Suprapubic skin (tissue), 4 donors: ENCODE measurements around the gene TP73. TPM values are rescaled to one million over a fixed set of nuclear protein-coding genes. Genes with fewer than 3 reads are reported as not detected.

ENCODE experiments used
- DNase-seq, 2 donors: peaks; one replicate each; pipeline ENCODE4 v3.0.0-alpha.2; 2019; ENCODE audit warnings: low spot score in 2 of 2
- H3K27ac ChIP-seq: fragments of 200-600 bp; sonication (generic); one replicate; pipeline ENCODE4 v1.5.1; 2019
- H3K27me3 ChIP-seq: fragments of 200-600 bp; sonication (generic); one replicate; pipeline ENCODE4 v1.5.1; 2019
- H3K36me3 ChIP-seq: fragments of 200-600 bp; sonication (generic); one replicate; pipeline ENCODE4 v1.5.1; 2019
- H3K4me1 ChIP-seq: fragments of 200-600 bp; sonication (generic); one replicate; pipeline ENCODE4 v1.5.1; 2019
- H3K4me3 ChIP-seq: fragments of 200-600 bp; sonication (generic); one replicate; pipeline ENCODE4 v1.5.1; 2019; ENCODE audit warnings: mild to moderate bottlenecking
- H3K9me3 ChIP-seq: fragments of 200-600 bp; sonication (generic); one replicate; pipeline ENCODE4 v1.5.1; 2019
- EP300 ChIP-seq: sonication (generic); formaldehyde crosslinking; IDR thresholded peaks from one replicate; pipeline ENCODE4 v1.6.1; 2017; ENCODE audit warnings: antibody characterized with exemption
- POLR2A ChIP-seq, 2 donors: fragments of 450-650 bp; IDR thresholded peaks; one replicate each; pipeline ENCODE4 v1.6.1; 2017; ENCODE audit warnings: antibody characterized with exemption in 2 of 2, mild to moderate bottlenecking in 2 of 2, moderate library complexity in 2 of 2
- POLR2AphosphoS5 ChIP-seq, 3 donors: sonication (generic); formaldehyde crosslinking; IDR thresholded peaks; one replicate each; pipeline ENCODE4 v1.6.1; 2017; ENCODE audit warnings: antibody characterized with exemption in 3 of 3
- WGBS: methylation state at CpG from one replicate; pipeline ENCODE4 v1.1.5; 2018; 5-methylcytosine and 5-hydroxymethylcytosine counted together
- total RNA-seq, 4 donors: library from RNA; depleted of rRNA; stranded (reverse); fragments of >200 nt; gene quantifications; one replicate each; pipeline ENCODE4 v1.1.0, GENCODE V29; 2016
- TF ChIP-seq, protein P1 (sequence below), 2 donors: fragments of 200-600 bp in 1 of 2; fragments of 450-650 bp in 1 of 2; sonication (generic) in 1 of 2; IDR thresholded peaks; one replicate each; pipeline ENCODE4 v1.5.1; 2016 to 2019; ENCODE audit warnings: antibody characterized with exemption in 2 of 2, mild to moderate bottlenecking in 1 of 2, moderate library complexity in 1 of 2

Gene TP73
- total RNA-seq, 4 donors from 2014 or later = 8.8 to 24.7 (median 16.9) TPM

- WGBS = 93% methylated on average over 8 of the region's 13 CpGs
- H3K27ac ChIP-seq = no peak overlapping the region
- H3K4me3 ChIP-seq = no peak overlapping the region
- TF ChIP-seq EP300 (no peak), POLR2A (IDR thresholded peaks at IDR 0.05) (no peak), POLR2AphosphoS5 (IDR thresholded peaks at IDR 0.05) (no peak)
- TF ChIP-seq, protein P1, sequence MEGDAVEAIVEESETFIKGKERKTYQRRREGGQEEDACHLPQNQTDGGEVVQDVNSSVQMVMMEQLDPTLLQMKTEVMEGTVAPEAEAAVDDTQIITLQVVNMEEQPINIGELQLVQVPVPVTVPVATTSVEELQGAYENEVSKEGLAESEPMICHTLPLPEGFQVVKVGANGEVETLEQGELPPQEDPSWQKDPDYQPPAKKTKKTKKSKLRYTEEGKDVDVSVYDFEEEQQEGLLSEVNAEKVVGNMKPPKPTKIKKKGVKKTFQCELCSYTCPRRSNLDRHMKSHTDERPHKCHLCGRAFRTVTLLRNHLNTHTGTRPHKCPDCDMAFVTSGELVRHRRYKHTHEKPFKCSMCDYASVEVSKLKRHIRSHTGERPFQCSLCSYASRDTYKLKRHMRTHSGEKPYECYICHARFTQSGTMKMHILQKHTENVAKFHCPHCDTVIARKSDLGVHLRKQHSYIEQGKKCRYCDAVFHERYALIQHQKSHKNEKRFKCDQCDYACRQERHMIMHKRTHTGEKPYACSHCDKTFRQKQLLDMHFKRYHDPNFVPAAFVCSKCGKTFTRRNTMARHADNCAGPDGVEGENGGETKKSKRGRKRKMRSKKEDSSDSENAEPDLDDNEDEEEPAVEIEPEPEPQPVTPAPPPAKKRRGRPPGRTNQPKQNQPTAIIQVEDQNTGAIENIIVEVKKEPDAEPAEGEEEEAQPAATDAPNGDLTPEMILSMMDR (IDR thresholded peaks at IDR 0.05) = no peak
- H3K36me3 ChIP-seq = no peaks in the 10 kb centered on the region
- no peak for DNase-seq
- peaks cover 46% of the 10 kb centered on the region for H3K4me1 ChIP-seq
- H3K9me3 ChIP-seq = no peaks in the 10 kb centered on the region
- H3K27me3 ChIP-seq = peaks cover 42% of the 10 kb centered on the region
Observed at GRCh38 chr1:3692598-3692997, 40.3 kb downstream of the TP73 start.

- H3K36me3 ChIP-seq = no peaks in the 10 kb centered on the region
- H3K27me3 ChIP-seq = peaks cover 50% of the 10 kb centered on the region
- H3K4me1 ChIP-seq = peaks cover 49% of the 10 kb centered on the region
- H3K27ac ChIP-seq = no peak overlapping the region
- no peak overlapping the region for H3K4me3 ChIP-seq
- TF ChIP-seq, protein P1 (IDR thresholded peaks at IDR 0.05) = no peak
- TF ChIP-seq POLR2A (IDR thresholded peaks at IDR 0.05) = no peak
- TF ChIP-seq EP300 = no peak
- TF ChIP-seq POLR2AphosphoS5 (IDR thresholded peaks at IDR 0.05) = no peak
- DNase-seq = no peak
- 89% methylated on average over 2 of the region's 11 CpGs for WGBS
- H3K9me3 ChIP-seq = no peaks in the 10 kb centered on the region
Observed at GRCh38 chr1:3693321-3693720, 41.0 kb downstream of the TP73 start.

DNA sequence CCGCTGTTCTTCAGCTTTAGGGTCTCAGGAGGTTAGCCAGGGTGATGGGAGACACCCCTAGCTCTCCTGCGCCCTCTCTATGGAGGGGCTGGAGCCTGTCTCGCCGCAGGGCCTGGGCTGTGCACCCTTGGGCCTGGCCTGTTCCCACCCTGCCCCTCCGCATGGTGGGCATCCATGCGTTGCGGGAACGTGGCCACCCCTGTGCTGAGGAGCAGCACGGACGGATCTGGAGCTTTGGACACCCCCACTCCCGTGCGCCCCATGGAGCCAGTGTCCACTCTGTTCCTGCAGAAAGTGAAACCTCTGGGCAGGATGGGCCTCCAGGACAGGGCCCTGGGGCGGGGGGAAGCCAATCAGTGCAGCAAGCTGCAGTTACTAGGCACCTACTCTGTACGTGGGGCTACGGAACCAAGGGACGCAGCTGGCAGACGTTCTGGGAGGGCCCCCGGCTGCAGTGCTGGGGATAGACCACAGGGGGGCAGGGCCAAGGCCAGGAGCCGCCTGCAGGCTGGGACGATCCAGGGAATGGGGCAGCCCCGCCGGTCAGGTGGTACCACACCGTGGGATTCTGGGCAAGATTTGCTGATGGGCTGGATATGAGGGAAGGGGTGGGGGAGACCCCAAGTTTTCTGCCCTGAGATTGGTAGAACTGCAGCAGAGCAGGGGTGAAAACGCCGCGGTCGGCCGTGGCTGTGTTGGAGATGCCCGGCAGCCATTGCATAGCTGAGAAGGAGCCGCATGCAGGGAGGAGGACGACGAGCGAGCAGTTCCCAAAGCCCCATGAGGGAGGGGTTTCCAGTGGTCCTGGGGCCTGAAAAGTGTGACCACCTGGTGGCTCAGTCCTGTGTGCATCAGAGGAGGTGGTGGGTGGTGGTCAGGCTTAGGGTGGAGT lies 43.3 kb downstream of the TP73 start:
- TF ChIP-seq, protein P1 (IDR thresholded peaks at IDR 0.05) = peak; percentile 20 to 83
- TF ChIP-seq POLR2A (IDR thresholded peaks at IDR 0.05) = no peak
- Histone ChIP-seq H3K4me1 (peaks cover 48% of the 10 kb centered on the region), H3K9me3 (no peaks in the 10 kb centered on the region), H3K36me3 (no peaks in the 10 kb centered on the region), H3K27ac (no peak overlapping the region), H3K4me3 (no peak overlapping the region), H3K27me3 (peaks cover 58% of the 10 kb centered on the region)
- no peak for DNase-seq
- WGBS = 41% methylated on average over 17 of the region's 33 CpGs

GRCh38 chr1:3696689-3697088 lies 44.4 kb downstream of the TP73 start:
- 82% methylated on average over 8 of the region's 9 CpGs for WGBS
- DNase-seq = no peak

GRCh38 chr1:3697104-3697503 lies 44.8 kb downstream of the TP73 start:
- TF ChIP-seq POLR2A (IDR thresholded peaks at IDR 0.05) (no peak), POLR2AphosphoS5 (IDR thresholded peaks at IDR 0.05) (no peak), EP300 (no peak)
- TF ChIP-seq, protein P1 (IDR thresholded peaks at IDR 0.05) = no peak
- peaks cover 39% of the 10 kb centered on the region for H3K4me1 ChIP-seq
- H3K27me3 ChIP-seq = peaks cover 58% of the 10 kb centered on the region
- H3K4me3 ChIP-seq = no peak overlapping the region
- H3K9me3 ChIP-seq = no peaks in the 10 kb centered on the region
- no peak for DNase-seq
- no peak overlapping the region for H3K27ac ChIP-seq
- H3K36me3 ChIP-seq = no peaks in the 10 kb centered on the region
- 87% methylated on average over 20 of the region's 22 CpGs for WGBS

More at GRCh38 chr1:3696689-3697088, 44.4 kb downstream of the TP73 start:
- no peak overlapping the region for H3K27ac ChIP-seq
- H3K36me3 ChIP-seq = no peaks in the 10 kb centered on the region
- peaks cover 58% of the 10 kb centered on the region for H3K27me3 ChIP-seq
- TF ChIP-seq, protein P1 (IDR thresholded peaks at IDR 0.05) = no peak
- no peak for TF ChIP-seq POLR2AphosphoS5 (IDR thresholded peaks at IDR 0.05)
- no peak for TF ChIP-seq EP300
- TF ChIP-seq POLR2A (IDR thresholded peaks at IDR 0.05) = no peak
- peaks cover 37% of the 10 kb centered on the region for H3K4me1 ChIP-seq
- no peak overlapping the region for H3K4me3 ChIP-seq
- no peaks in the 10 kb centered on the region for H3K9me3 ChIP-seq
